Erythroblast (primary cell): Measurements from ENCODE around the gene KPNA4.

ENCODE experiments used
- GATA1 ChIP-seq: IDR thresholded peaks from 2 replicates; pipeline ENCODE4 v1.6.1; 2011; ENCODE audit warnings: low read depth, mild to moderate bottlenecking, control low read depth, low read length, moderate library complexity
- POLR2A ChIP-seq: IDR thresholded peaks from 2 replicates; pipeline ENCODE4 v1.6.1; 2011; ENCODE audit warnings: mild to moderate bottlenecking, low read length

- TF ChIP-seq POLR2A, result no peak
- no peak for TF ChIP-seq GATA1
Observed at GRCh38 chr3:160577093-160577492, 11.7 kb upstream of the KPNA4 start.
